T47D (cell line): Measurements from ENCODE around the gene MAD1L1.
"Not testable (repeated sequence)": the region's sequence is repeated elsewhere in the genome, so short reads cannot be mapped to it uniquely, and the experiment has no call there.

Experiments
- DNase-seq, 2 experiments: peaks; one replicate each; pipeline versions ENCODE4 v3.0.0 to v3.0.0-alpha.2; 2011 to 2012; ENCODE audit warnings: low read depth in 1 of 2, low spot score in 1 of 2
- JUND ChIP-seq: IDR thresholded peaks from 2 replicates; pipeline ENCODE4 v1.6.1; 2012; ENCODE audit warnings: low read depth
- in situ Hi-C: cut with HindIII; loops from 2 replicates; pipeline ENCODE4 v1.10.0; 2016; ENCODE audit warnings: low sequenced_read_pairs, low pct_unique_long_range_greater_than_20kb

The MAD1L1 gene

DNA sequence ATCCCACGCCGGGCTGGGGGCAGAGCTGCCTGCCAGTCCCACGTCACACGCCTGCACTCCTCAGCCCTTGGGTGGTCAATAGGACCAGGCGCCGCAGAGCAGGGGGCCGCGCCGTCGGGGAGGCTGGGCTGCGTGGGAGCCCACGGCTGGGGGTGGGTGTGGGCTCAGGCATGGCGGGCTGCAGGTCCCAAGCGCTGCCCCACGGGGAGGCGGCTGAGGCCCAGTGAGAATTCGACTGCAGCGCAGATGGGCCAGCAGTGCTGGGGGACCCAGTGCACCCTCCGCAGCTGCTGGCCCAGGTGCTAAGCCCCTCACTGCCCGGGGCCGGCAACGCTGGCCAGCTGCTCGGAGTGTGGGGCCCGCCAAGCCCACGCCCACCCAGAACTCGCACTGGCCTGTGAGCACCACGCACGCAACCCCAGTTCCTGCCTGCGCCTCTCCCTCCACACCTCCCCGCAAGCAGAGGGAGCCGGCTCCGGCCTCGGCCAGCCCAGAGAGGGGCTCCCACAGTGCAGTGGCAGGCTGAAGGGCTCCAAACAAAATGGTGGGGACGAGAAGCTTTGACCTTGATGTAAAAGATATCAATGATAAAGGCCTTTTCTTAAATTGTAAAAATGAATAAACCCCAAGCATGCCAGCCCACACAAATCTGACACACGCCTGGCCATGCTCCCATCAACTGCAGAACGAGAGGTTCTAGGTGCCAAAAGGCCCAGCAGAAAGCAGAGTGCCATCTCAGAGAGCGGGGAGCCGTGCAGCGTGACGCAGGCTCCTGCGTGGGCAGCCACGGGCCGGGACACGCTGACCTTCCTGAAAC, 255.5 kb downstream of the MAD1L1 start:
- no peak for TF ChIP-seq JUND
- in situ Hi-C loops: no loop called here
- DNase-seq: no peak

DNA sequence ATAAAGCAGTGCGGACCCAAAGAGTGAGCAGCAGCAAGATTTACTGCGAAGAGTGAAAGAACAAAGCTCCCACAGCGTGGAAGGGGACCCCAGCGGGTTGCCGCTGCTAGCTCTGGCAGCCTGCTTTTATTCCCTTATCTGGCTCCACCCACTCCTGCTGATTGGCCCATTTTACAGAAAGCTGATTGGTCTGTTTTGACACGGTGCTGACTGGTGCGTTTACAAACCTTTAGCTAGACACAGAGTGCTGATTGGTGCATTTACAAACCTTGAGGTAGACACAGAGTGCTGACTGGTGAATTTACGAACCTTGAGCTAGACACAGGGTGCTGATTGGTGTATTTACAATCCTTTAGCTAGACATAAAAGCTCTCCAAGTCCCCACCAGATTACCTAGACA, 256.2 kb downstream of the MAD1L1 start:
- in situ Hi-C loops, DNase-seq: not testable (repeated sequence)

DNA sequence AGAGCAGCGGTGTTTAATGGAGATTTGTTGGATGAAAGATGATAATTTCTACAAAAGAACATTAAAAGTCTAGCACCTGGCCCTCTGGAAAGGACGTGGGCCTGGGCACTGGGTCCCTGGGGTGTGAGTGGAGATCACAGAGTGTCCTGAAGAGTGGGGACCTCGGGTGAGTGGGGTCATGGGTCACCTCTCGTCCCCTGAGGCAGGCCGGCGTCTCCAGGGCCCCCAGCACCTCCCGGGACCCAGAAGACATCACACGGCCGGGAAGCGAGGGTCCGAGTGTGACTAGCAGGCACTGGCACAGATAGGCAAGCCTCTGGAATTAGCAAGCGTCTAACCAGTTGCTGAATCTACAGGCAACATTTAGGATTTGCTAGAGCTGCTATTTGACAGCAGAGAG, 257.2 kb downstream of the MAD1L1 start:
- no peak for DNase-seq
- in situ Hi-C loops: no loop called here
- no peak for TF ChIP-seq JUND

DNA sequence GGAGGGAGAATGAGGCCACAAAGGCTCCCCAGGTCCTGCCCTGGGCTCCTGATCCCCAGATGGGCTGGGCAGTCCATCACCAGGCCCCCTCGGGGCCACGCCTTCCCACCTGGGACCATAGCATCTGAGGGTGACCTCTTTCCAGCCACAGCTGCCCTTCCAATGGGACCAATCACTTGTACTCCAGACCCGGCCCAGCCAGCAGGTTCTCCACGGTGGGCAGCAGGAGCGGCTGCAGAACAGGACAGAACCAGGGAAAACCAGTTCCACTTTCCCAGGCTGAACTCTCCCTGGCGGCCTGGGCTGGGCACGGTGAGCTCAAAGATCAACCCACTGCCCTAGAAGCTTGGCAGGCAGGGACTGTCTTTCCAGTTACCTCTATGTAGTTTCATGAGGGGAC, 257.6 kb downstream of the MAD1L1 start:
- in situ Hi-C loops: no loop called here
- TF ChIP-seq JUND: no peak
- no peak for DNase-seq

DNA sequence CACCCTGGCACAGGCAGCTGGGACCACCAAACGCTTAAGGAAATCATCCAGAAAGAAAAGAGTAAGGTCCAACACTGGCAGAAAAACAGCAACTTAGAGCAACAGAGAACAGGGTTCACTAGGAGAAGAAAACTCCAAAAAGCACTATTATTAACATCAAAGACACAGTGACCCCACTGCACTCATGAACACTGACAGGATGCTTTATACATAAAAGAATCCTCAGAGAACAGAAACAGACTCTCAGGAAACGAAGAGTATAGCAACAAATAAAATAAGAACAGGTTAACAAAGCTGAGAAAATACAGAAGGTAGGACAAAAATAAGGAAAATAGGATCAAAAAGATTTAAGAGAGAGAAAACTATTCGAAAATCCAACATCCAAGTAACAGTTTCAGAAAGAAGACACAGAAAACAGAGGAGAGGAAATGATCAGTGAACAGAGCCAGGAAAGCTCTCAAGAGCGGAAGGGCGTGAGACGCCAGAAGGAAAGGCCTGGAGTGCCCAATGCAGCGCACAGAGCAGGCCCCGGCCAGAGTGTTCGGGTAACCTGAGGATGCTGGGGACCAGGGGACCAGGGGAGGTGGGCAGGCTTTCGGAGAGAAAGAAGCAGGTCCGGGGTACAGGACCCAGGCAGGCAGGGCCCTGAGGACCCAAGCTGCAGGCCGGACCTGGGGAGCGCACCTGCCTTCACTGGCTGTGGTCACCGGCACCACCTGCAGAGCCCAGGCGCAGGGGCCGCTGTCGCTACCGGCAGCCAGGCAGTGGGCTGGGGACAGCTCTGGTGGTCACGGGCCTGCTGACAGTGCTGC, 258.2 kb downstream of the MAD1L1 start:
- in situ Hi-C loops: no loop called here
- TF ChIP-seq JUND: no peak
- DNase-seq: no peak

DNA sequence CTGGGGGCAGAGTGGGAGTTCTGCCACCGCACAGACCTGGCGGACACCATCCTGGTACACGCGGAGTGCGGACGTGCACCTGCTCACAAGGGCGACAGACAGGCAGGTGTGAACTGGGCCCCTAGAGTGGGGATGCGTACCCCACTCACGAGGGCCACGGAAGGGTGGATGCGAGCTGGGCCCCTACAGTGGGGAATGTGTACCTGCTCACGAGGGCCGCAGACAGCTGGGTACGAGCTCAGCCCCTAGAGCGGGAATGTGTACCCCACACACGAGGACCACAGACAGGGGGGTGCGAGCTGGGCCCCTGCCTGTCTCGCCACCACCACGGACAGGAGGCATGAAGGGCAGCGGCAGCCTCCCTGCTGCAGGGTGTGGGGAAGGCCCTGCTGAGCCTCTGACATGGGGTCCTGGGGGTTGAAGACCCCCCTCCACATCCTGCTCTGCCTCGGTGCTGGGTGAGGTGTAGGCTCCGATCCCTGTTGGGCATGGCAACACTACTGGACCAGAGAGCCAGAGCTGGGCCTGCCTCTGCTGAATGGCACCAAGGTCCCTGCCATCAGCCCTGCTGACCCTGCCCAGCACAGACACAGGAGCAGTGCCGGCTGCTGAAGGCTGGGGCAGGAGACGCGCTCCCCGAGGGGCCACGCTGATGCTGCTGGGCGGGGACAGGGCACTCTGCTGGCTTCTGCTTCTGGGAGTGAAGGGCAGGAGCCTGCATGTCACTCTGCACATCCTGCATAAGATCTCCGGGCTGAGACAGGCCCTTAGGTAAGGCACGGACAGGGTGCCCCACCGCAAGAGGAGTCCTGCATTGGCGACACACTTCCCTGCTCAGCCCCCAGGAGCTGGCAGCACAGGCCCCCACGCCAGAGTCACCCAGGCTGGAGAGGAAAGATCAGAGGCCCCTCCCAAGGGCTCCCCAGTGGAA, 259.2 kb downstream of the MAD1L1 start:
- DNase-seq: no peak
- in situ Hi-C loops: no loop called here

DNA sequence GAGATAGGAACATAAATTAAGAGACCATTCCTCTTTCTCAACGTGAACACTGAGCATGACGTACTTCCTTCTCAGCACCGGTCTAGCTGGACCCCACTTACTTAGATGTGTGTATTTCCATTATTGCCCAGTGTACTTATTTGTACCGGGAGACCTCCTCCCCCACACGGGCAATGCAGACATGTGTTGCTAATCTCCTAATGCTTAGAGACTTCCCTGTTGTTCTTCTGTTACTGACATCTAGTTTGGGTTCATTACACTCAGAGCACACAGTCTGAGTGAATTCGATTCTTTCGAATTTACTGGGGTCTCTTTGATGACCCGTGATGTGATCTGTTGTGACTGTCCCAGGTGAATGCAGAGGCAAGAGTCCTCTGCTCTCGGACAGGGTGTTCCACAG, 260.0 kb downstream of the MAD1L1 start:
- TF ChIP-seq JUND: no peak
- in situ Hi-C loops: no loop called here

More for the DNA sequence above, 259.2 kb downstream of the MAD1L1 start:
- TF ChIP-seq JUND: no peak

DNA sequence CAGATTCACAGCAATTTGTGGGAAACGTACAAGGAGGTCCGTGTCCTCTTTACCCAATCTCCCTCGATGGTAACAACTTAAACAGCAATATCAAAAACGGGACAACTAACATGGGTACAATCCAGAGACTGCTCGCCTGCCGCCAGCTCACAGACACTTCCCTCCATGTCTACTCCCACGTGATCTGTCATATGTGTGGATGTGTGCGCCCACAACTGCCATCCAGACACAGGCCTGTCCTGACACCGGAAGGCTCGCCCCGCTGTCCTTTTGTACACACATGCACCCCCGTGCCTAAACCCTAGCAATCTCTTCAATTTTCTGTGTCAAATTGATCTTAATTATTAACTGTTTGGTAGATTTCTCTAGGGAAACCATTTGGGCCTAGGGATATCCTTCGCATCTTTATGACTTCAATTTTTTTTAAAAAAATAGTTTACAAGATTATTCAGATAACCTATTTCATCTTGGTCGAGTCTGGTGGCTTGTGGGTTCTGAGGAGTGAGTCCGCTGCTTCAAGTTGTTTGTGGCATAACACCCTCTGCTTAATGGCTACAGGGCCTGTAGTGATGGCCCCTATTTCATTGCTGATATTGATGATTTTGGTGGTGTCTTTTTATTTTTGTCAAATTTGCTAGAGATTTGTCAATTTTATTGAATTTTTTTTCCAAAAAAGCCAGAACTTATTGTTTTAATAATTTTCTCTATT, 260.6 kb downstream of the MAD1L1 start:
- TF ChIP-seq JUND: no peak
- in situ Hi-C loops: no loop called here
- DNase-seq: no peak

More for the DNA sequence above, 260.0 kb downstream of the MAD1L1 start:
- DNase-seq: no peak

DNA sequence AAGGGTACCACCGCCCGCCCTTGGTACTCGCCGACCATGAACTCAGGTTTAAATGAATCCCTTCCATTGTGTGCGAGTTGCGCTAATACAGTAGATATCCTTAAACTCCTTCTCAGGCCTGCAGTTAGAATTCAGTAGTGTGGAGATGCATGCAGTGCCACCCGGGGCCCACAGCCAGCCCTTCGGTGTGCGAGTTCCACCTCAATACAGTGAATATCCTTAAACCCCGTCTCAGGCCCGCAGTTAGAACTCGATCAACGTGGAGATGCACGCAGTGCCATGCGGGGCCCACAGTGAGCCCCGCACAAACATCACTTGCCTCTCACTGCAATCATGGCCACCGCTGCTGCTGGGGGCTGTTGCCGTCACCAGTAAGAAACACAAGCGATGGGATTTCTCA, 261.9 kb downstream of the MAD1L1 start:
- no peak for DNase-seq
- in situ Hi-C loops: no loop called here
- TF ChIP-seq JUND: no peak

DNA sequence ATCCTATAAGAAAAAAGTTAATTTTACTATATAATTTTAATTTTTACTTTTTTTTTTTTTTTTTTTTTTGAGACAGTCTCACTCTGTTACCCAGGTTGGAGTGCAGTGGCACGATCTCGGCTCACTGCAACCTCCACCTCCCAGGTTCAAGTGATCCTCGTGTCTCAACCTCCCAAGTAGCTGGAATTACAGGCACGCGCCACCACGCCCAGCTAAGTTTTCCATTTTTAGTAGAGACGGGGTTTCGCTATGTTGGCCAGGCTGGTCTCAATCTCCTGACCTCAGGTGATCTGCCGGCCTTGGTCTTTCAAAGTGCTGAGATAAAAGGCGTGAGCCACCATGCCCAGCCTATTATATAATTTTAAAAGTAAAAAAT, 262.5 kb downstream of the MAD1L1 start:
- in situ Hi-C loops, DNase-seq: not testable (repeated sequence)

DNA sequence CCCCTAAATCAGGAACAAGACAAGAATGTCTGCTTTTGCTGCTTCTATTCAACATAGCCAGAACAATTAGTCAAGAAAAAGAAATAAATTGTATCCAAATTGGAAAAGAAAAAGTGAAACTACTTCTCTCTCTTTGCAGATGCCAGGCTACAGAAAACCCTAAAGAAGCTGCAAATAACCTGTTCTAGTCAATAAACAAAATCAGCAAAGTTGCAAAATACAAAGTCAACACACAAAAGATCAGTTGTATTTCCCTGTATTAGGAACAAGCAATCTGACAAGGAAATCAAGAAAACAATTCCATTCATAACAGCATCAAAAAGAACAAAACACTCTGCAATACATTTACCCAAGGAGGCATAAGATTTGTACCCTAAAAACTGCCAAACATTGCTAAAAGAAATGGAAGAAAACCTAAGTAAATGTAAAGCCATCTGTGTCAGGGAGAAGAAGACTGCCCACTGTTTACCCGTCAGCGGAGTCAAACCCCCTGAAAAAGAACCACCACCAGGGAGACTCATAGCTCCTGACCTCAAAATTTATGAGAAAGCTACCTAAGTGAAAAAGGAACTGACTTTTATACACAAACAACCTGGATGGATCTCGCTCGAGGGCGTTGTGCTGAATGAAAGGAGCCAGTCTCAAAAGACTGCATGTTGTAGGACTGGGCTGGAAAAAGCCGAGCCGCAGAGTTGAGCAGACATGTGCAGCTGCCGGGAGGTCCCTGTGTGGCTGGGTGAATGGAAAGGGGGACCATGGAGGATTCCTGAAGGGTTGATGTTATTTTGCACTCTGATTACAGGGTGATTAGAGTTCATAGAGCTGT, 263.1 kb downstream of the MAD1L1 start:
- TF ChIP-seq JUND: no peak
- DNase-seq: peak in 1 of 2 experiments; percentile 30
- in situ Hi-C loops: no loop called here
